ENCODE results near the gene LRRC4C. TPM values are rescaled to one million over a fixed set of nuclear protein-coding genes. Genes with fewer than 3 reads are reported as not detected.

The LRRC4C gene
- total RNA-seq, 3 donors from 2014 or later (not counting 1 experiment from before 2014, with no cell fraction given): not detected

- H3K4me3 ChIP-seq (ENCODE audit: low read length): no peak overlapping the region
- TF ChIP-seq CTCF (IDR thresholded peaks at IDR 0.05): no peak
- H3K27me3 ChIP-seq (ENCODE audit: control insufficient read depth, insufficient read depth, low read length): no peaks in the 10 kb centered on the region
- peaks cover 3 to 4% of the 10 kb centered on the region in 2 donors for H3K9me3 Mint-ChIP-seq
- H3K9me3 ChIP-seq (ENCODE audit: control insufficient read depth, insufficient read depth, low read length): no peaks in the 10 kb centered on the region
- 86% methylated on average over 7 of the region's 7 CpGs for WGBS (ENCODE audit: insufficient coverage)
- no peak for DNase-seq
- intact Hi-C loops (cut with micrococcal nuclease): no loop called here
- H3K36me3 ChIP-seq (ENCODE audit: control insufficient read depth, insufficient read depth, low read length): no peaks in the 10 kb centered on the region
- H3K4me3 Mint-ChIP-seq: no peak overlapping the region
- H3K36me3 Mint-ChIP-seq: no peaks in the 10 kb centered on the region
- H3K27ac ChIP-seq (ENCODE audit: low read length): no peak overlapping the region
- no peaks in the 10 kb centered on the region for H3K4me1 Mint-ChIP-seq
- ATAC-seq: no peak
- H3K27me3 Mint-ChIP-seq (ENCODE audit: low read depth in 2 of 2): no peaks in the 10 kb centered on the region
- H3K27ac Mint-ChIP-seq: no peak overlapping the region
- no peaks in the 10 kb centered on the region for H3K4me1 ChIP-seq (ENCODE audit: control insufficient read depth, insufficient read depth, low read length)
Observed at GRCh38 chr11:41377709-41378394, 81.6 kb downstream of the LRRC4C start.

GRCh38 chr11:41351825-41352224 is 107.6 kb downstream of the LRRC4C start:
- Histone ChIP-seq H3K4me1 (ENCODE audit: control insufficient read depth, insufficient read depth, low read length) (no peaks in the 10 kb centered on the region), H3K36me3 (ENCODE audit: control insufficient read depth, insufficient read depth, low read length) (no peaks in the 10 kb centered on the region), H3K27ac (ENCODE audit: low read length) (no peak overlapping the region), H3K27me3 (ENCODE audit: control insufficient read depth, insufficient read depth, low read length) (no peaks in the 10 kb centered on the region), H3K4me3 (ENCODE audit: low read length) (no peak overlapping the region), H3K9me3 (ENCODE audit: control insufficient read depth, insufficient read depth, low read length) (peaks cover 6% of the 10 kb centered on the region)
- ATAC-seq (no peak), DNase-seq (no peak)
- TF ChIP-seq CTCF (IDR thresholded peaks at IDR 0.05): no peak
- H3K27me3 Mint-ChIP-seq (ENCODE audit: low read depth in 2 of 2): no peaks in the 10 kb centered on the region
- no peak overlapping the region for H3K27ac Mint-ChIP-seq
- H3K9me3 Mint-ChIP-seq: peaks cover 14 to 16% of the 10 kb centered on the region in 2 donors
- H3K4me1 Mint-ChIP-seq: no peaks in the 10 kb centered on the region
- intact Hi-C loops (cut with micrococcal nuclease): no loop called here
- H3K4me3 Mint-ChIP-seq: no peak overlapping the region
- H3K36me3 Mint-ChIP-seq: peaks cover 6% of the 10 kb centered on the region
- WGBS (ENCODE audit: insufficient coverage): 67% methylated on average over 2 of the region's 2 CpGs

DNA sequence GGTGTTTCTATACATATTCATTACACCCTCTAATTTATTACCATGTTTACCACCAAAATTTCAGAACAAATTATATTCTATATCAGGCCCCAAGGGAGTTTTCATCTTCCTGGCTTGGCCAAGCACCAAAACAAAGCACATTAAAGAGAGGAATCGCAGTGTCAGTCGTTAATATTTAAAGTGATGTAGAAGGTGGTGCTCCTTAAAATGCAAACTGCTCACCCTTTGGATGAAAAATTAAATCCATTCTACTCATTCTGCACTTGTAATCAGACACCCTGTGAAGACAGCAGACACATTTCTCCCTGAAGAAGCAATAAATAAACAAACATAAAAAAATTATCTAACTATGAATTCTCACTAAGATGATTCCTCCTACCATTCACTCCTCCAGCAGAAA is 113.4 kb downstream of the LRRC4C start:
- Histone ChIP-seq H3K4me3 (ENCODE audit: low read length) (no peak overlapping the region), H3K9me3 (ENCODE audit: control insufficient read depth, insufficient read depth, low read length) (peaks cover 6% of the 10 kb centered on the region), H3K36me3 (ENCODE audit: control insufficient read depth, insufficient read depth, low read length) (no peaks in the 10 kb centered on the region), H3K27ac (ENCODE audit: low read length) (no peak overlapping the region), H3K27me3 (ENCODE audit: control insufficient read depth, insufficient read depth, low read length) (no peaks in the 10 kb centered on the region), H3K4me1 (ENCODE audit: control insufficient read depth, insufficient read depth, low read length) (no peaks in the 10 kb centered on the region)
- DNase-seq: no peak
- ATAC-seq: no peak
- H3K27ac Mint-ChIP-seq: no peak overlapping the region
- H3K27me3 Mint-ChIP-seq (ENCODE audit: low read depth in 2 of 2): no peaks in the 10 kb centered on the region
- intact Hi-C loops (cut with micrococcal nuclease): no loop called here
- peaks cover 6% of the 10 kb centered on the region for H3K36me3 Mint-ChIP-seq
- no peak for TF ChIP-seq CTCF (IDR thresholded peaks at IDR 0.05)
- 80% methylated on average over 1 of the region's 2 CpGs for WGBS (ENCODE audit: insufficient coverage)
- H3K4me3 Mint-ChIP-seq: no peak overlapping the region
- peaks cover 9 to 22% of the 10 kb centered on the region in 2 donors for H3K9me3 Mint-ChIP-seq
- no peaks in the 10 kb centered on the region for H3K4me1 Mint-ChIP-seq

Data from natural killer cell (primary cell).